D721Med (cell line): Measurements from ENCODE around the gene ZNF496.

Experiments used
- DNase-seq: peaks from one replicate; pipeline ENCODE4 v3.0.0; 2011; ENCODE audit warnings: low spot score; ENCODE audit not compliant: insufficient read length
- FAIRE-seq: peaks from 2 replicates; lab custom pipeline; 2011; peaks lifted over from hg19 to GRCh38; lab: Jason Lieb, UNC
- TF ChIP-seq, protein P1 (sequence below): IDR thresholded peaks from 2 replicates; pipeline ENCODE4 v1.5.1; 2012; ENCODE audit warnings: mild to moderate bottlenecking, control low read depth; ENCODE audit not compliant: insufficient read depth; ENCODE audit errors: missing control alignments

The ZNF496 gene

GRCh38 chr1:247362153-247362552, 30.5 kb upstream of the ZNF496 start:
- TF ChIP-seq, protein P1, sequence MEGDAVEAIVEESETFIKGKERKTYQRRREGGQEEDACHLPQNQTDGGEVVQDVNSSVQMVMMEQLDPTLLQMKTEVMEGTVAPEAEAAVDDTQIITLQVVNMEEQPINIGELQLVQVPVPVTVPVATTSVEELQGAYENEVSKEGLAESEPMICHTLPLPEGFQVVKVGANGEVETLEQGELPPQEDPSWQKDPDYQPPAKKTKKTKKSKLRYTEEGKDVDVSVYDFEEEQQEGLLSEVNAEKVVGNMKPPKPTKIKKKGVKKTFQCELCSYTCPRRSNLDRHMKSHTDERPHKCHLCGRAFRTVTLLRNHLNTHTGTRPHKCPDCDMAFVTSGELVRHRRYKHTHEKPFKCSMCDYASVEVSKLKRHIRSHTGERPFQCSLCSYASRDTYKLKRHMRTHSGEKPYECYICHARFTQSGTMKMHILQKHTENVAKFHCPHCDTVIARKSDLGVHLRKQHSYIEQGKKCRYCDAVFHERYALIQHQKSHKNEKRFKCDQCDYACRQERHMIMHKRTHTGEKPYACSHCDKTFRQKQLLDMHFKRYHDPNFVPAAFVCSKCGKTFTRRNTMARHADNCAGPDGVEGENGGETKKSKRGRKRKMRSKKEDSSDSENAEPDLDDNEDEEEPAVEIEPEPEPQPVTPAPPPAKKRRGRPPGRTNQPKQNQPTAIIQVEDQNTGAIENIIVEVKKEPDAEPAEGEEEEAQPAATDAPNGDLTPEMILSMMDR = no peak
- FAIRE-seq = no peak
- no peak for DNase-seq

- FAIRE-seq (no peak), DNase-seq (no peak)
- TF ChIP-seq, protein P1 = no peak
These were observed 29.5 kb upstream of the ZNF496 start for GRCh38 chr1:247360991-247361731.

DNA sequence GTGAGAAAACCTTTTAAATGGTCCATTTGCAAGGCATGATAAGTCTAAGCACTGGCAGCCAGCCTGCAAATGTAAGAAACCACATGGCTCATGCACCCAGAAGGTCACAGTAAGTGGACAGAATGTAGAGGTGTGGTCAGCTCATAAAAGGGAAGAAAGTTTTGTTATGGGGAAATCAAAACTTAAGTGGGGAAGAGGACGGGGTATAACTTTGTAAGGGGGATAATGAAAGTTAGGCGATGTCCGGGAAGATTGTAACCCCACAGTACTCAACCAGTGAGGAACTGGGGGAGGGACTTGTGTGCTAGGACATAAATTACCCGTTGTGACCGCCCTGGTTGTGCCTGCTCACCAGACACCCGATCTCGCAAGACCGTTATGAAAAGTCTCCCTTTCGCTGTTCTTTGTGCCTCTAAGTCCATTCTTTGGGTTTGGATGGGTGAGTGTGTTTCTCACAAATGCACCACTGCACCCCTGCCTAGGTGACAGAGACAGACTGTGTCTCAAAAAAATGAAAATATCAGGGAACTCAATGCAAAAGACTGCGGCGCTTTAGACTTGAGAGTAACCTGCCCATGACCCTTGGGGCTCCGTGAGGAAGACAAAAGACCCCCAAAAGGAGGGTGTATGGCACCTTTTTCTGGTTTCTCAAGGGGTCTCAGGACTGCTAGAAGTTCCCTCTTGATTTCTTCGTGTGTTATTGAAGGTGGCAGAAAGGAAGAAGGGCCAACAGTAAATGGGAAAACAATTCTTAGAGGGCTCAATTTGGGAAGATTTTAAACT, 28.6 kb upstream of the ZNF496 start:
- FAIRE-seq = no peak
- no peak for DNase-seq
- TF ChIP-seq, protein P1 = no peak

DNA sequence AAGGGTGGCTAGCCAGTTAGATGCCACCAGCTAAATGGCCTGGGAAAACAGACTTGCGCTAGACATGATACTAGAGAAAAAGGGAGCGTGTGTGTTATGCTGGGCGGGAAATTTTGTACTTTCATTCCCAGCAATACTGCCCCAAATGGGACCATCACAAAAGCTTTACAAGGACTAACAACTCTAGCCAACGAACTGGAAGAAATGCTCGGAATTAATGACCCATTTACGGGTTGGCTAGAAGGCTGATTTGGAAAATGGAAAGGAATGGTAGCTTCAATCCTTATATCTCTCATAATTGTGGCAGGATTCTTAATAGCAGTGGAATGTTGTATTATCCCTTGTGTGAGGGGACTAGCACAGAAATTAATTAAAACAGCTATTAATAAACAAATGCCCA, 27.9 kb upstream of the ZNF496 start:
- TF ChIP-seq, protein P1 = no peak
- no peak for DNase-seq
- no peak for FAIRE-seq

DNA sequence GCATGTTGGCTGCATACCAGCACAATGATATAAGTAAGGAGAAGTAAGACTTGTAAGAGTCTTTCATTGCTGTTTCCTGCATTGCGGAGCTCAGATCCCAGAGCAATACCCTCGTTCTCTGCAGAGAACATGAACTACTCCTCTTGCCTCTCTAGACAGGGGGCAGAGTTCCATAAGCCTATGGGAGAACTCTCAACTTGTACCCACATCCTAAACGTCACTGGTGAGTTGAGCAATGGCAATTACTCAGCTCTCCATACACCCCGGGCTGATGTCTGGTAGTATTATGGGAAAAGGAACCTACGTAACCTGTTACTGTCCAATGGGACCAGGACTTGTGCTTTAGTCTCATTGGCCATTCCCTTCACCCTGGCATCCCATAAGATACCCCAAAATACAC, 27.3 kb upstream of the ZNF496 start:
- TF ChIP-seq, protein P1 = no peak
- FAIRE-seq = no peak
- DNase-seq = no peak

- FAIRE-seq (no peak), DNase-seq (no peak)
- TF ChIP-seq, protein P1 = no peak
These were observed 26.1 kb upstream of the ZNF496 start for GRCh38 chr1:247357781-247358211.
